Caco-2 (cell line): ENCODE results near the gene OR6F1. TPM values are rescaled to one million over a fixed set of nuclear protein-coding genes. Genes with fewer than 3 reads are reported as not detected.
"Not testable (repeated sequence)": the region's sequence is repeated elsewhere in the genome, so short reads cannot be mapped to it uniquely, and the experiment has no call there.

Experiments used
- Bru-seq: library from RNA; stranded (reverse); fragments of 400-500 nt; gene quantifications from one replicate; lab custom pipeline; 2021; lab: Mats Ljungman, UMichigan
- BruChase-seq, 2 experiments: library from RNA; stranded (reverse); fragments of 400-500 nt; gene quantifications; one replicate each; lab custom pipeline; 2021; lab: Mats Ljungman, UMichigan
- BruUV-seq: library from RNA; stranded (reverse); fragments of 400-500 nt; replicated peaks from 2 replicates; lab custom pipeline; 2021; lab: Mats Ljungman, UMichigan
- CTCF ChIA-PET: fragments of 300-600 bp; sonication (Branson Sonifier 250); formaldehyde crosslinking; loops from one replicate; lab custom pipeline; 2022; ENCODE audit warnings: antibody characterized with exemption; lab: Charles Lee
- POLR2A ChIA-PET: fragments of 300-600 bp; sonication (Branson Sonifier 250); formaldehyde crosslinking; loops from one replicate; lab custom pipeline; 2022; ENCODE audit warnings: antibody characterized with exemption; lab: Charles Lee
- DNase-seq, 2 experiments: peaks; one replicate each; pipeline versions ENCODE4 v3.0.0 to v3.0.0-alpha.2; 2020 to 2022
- H3K27me3 ChIP-seq: replicated peaks from 2 replicates; pipeline ENCODE4 v1.6.0; 2011; ENCODE audit warnings: low read length; ENCODE audit not compliant: control insufficient read depth, insufficient read depth
- H3K36me3 ChIP-seq: 2 replicates; pipeline ENCODE4 v1.5.1; 2011; ENCODE audit warnings: low read length; ENCODE audit not compliant: control insufficient read depth, insufficient read depth
- H3K4me1 ChIP-seq: fragments of 250-450 bp; sonication (Bioruptor Pico); 2 replicates; pipeline ENCODE4 v1.5.1; 2020; ENCODE audit warnings: mild to moderate bottlenecking
- H3K4me3 ChIP-seq: 2 replicates; pipeline ENCODE4 v1.5.1; 2011; ENCODE audit warnings: low read depth, mild to moderate bottlenecking, control low read depth, low read length
- H3K9me3 ChIP-seq: fragments of 250-450 bp; sonication (Bioruptor Pico); 2 replicates; pipeline ENCODE4 v1.5.1; 2020; ENCODE audit warnings: mild to moderate bottlenecking, moderate library complexity
- H3K27ac Mint-ChIP-seq: one replicate; pipeline ENCODE4 v1.8.0; 2022; ENCODE audit warnings: mixed read lengths; ENCODE audit not compliant: unreplicated experiment
- H3K27me3 Mint-ChIP-seq: one replicate; pipeline ENCODE4 v1.8.0; 2022; ENCODE audit warnings: mixed read lengths; ENCODE audit not compliant: insufficient read depth, unreplicated experiment
- H3K36me3 Mint-ChIP-seq: one replicate; pipeline ENCODE4 v1.8.0; 2022; ENCODE audit warnings: mild to moderate bottlenecking, mixed read lengths; ENCODE audit not compliant: insufficient read depth, unreplicated experiment
- H3K4me1 Mint-ChIP-seq: one replicate; pipeline ENCODE4 v1.8.0; 2022; ENCODE audit warnings: low read depth, mixed read lengths; ENCODE audit not compliant: unreplicated experiment
- H3K4me3 Mint-ChIP-seq: one replicate; pipeline ENCODE4 v1.8.0; 2022; ENCODE audit warnings: mild to moderate bottlenecking, moderate library complexity, mixed read lengths; ENCODE audit not compliant: unreplicated experiment
- H3K9me3 Mint-ChIP-seq: one replicate; pipeline ENCODE4 v1.8.0; 2022; ENCODE audit warnings: mixed read lengths; ENCODE audit not compliant: unreplicated experiment
- intact Hi-C: fragments of 100-400 bp; cut with micrococcal nuclease; formaldehyde crosslinking; loops from one replicate; pipeline ENCODE4 v1.10.0; 2022; ENCODE audit not compliant: unreplicated experiment
- long read RNA-seq: library from polyadenylated mRNA; stranded (forward); transcript quantifications from one replicate; pipeline ENCODE4 v2.0.0, GENCODE V29; 2022
- total RNA-seq: library from RNA; stranded (reverse); gene quantifications from 2 replicates; pipeline ENCODE4 v1.2.3, GENCODE V29; 2022
- TF ChIP-seq, protein P1 (sequence below), 2 experiments: fragments of 200-600 bp in 1 of 2; IDR thresholded peaks; 1 replicate in 1 of 2; 2 replicates in 1 of 2; pipeline versions ENCODE4 v1.5.1 to v1.8.0; 2011 to 2022; ENCODE audit warnings: antibody characterized with exemption in 1 of 2, control low read depth in 1 of 2, inconsistent platforms in 1 of 2, low read depth in 1 of 2, low read length in 1 of 2, mild to moderate bottlenecking in 1 of 2, moderate library complexity in 1 of 2; ENCODE audit not compliant: insufficient read depth in 1 of 2, severe bottlenecking in 1 of 2, unreplicated experiment in 1 of 2

OR6F1 gene
- total RNA-seq, result not detected in 2 replicates
- Bru-seq, nascent RNA, result not detected
- BruChase-seq, experiment 1, labeled RNA remaining after a 2-hour chase, result not detected
- not detected for BruChase-seq, experiment 2, labeled RNA remaining after a 6-hour chase
- long read RNA-seq, result 0 reads

- no peak within 1 kb of the TSS for H3K4me3 Mint-ChIP-seq
- Histone ChIP-seq H3K4me3 (no peak within 1 kb of the TSS), H3K9me3 (no peaks in the 10 kb centered on the region), H3K27me3 (no peaks in the 10 kb centered on the region), H3K36me3 (no peaks in the 10 kb centered on the region), H3K4me1 (no peaks in the 10 kb centered on the region)
- no peaks in the 10 kb centered on the region for H3K36me3 Mint-ChIP-seq
- intact Hi-C loops, result no loop called here
- DNase-seq, result no peak
- H3K27me3 Mint-ChIP-seq, result peaks cover 8% of the 10 kb centered on the region
- no peak within 1 kb of the TSS for H3K27ac Mint-ChIP-seq
- TF ChIP-seq, protein P1, sequence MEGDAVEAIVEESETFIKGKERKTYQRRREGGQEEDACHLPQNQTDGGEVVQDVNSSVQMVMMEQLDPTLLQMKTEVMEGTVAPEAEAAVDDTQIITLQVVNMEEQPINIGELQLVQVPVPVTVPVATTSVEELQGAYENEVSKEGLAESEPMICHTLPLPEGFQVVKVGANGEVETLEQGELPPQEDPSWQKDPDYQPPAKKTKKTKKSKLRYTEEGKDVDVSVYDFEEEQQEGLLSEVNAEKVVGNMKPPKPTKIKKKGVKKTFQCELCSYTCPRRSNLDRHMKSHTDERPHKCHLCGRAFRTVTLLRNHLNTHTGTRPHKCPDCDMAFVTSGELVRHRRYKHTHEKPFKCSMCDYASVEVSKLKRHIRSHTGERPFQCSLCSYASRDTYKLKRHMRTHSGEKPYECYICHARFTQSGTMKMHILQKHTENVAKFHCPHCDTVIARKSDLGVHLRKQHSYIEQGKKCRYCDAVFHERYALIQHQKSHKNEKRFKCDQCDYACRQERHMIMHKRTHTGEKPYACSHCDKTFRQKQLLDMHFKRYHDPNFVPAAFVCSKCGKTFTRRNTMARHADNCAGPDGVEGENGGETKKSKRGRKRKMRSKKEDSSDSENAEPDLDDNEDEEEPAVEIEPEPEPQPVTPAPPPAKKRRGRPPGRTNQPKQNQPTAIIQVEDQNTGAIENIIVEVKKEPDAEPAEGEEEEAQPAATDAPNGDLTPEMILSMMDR (IDR thresholded peaks at IDR 0.05; ENCODE audit: insufficient read depth in 1 of 2, low read depth in 1 of 2, low read length in 1 of 2, severe bottlenecking in 1 of 2, unreplicated experiment in 1 of 2), result no peak
- ChIA-PET CTCF (no interaction called here), POLR2A (no interaction called here)
- no peaks in the 10 kb centered on the region for H3K9me3 Mint-ChIP-seq
- no TSS peak for BruUV-seq
- no peaks in the 10 kb centered on the region for H3K4me1 Mint-ChIP-seq
Measured at GRCh38 chr1:247716546-247716945, at the start of gene OR6F1. OR6F1 (minus strand) TSS chr1:247716646; CDS start chr1:247712755, 3,891 bp downstream.

- no peaks in the 10 kb centered on the region for H3K27me3 Mint-ChIP-seq
Measured at GRCh38 chr1:247760456-247760855, 44.0 kb upstream of the OR6F1 start, which contains the start of gene OR1C1. OR1C1 (minus strand) TSS chr1:247760556; CDS start chr1:247758406, 2,150 bp downstream.

GRCh38 chr1:247754311-247754710 lies 37.9 kb upstream of the OR6F1 start:
- DNase-seq, H3K36me3 Mint-ChIP-seq, intact Hi-C loops, H3K4me3 ChIP-seq, H3K4me1 Mint-ChIP-seq, H3K27me3 Mint-ChIP-seq, H3K4me3 Mint-ChIP-seq, H3K36me3 ChIP-seq, H3K27ac Mint-ChIP-seq, CTCF ChIA-PET, H3K9me3 ChIP-seq, H3K4me1 ChIP-seq, POLR2A ChIA-PET, H3K27me3 ChIP-seq, BruUV-seq: not testable (repeated sequence)
- peaks cover 23% of the 10 kb centered on the region for H3K9me3 Mint-ChIP-seq

More at GRCh38 chr1:247760456-247760855, 44.0 kb upstream of the OR6F1 start, which contains the start of gene OR1C1:
- H3K4me3 ChIP-seq, result no peak within 1 kb of the TSS
- CTCF ChIA-PET, result no interaction called here
- no TSS peak for BruUV-seq
- TF ChIP-seq, protein P1 (IDR thresholded peaks at IDR 0.05; ENCODE audit: insufficient read depth in 1 of 2, low read depth in 1 of 2, low read length in 1 of 2, severe bottlenecking in 1 of 2, unreplicated experiment in 1 of 2), result no peak
- Mint-ChIP-seq H3K9me3 (peaks cover 12% of the 10 kb centered on the region), H3K4me1 (no peaks in the 10 kb centered on the region), H3K27ac (no peak within 1 kb of the TSS), H3K4me3 (no peak within 1 kb of the TSS), H3K36me3 (no peaks in the 10 kb centered on the region)
- POLR2A ChIA-PET, result no interaction called here
- H3K36me3 ChIP-seq, result no peaks in the 10 kb centered on the region
- intact Hi-C loops, result no loop called here
- no peaks in the 10 kb centered on the region for H3K4me1 ChIP-seq
- H3K9me3 ChIP-seq, result no peaks in the 10 kb centered on the region
- no peaks in the 10 kb centered on the region for H3K27me3 ChIP-seq
- no peak for DNase-seq
